HG03521 (cell line): ENCODE measurements around the gene CDKN2D.
"Not testable (repeated sequence)": the region's sequence is repeated elsewhere in the genome, so short reads cannot be mapped to it uniquely, and the experiment has no call there.

Experiments used
- ATAC-seq: cut with Tn5 transposase; IDR thresholded peaks from one replicate; pipeline ENCODE4 v1.9.1; 2021; ENCODE audit warnings: mild to moderate bottlenecking, moderate library complexity; ENCODE audit not compliant: unreplicated experiment

Gene CDKN2D

DNA sequence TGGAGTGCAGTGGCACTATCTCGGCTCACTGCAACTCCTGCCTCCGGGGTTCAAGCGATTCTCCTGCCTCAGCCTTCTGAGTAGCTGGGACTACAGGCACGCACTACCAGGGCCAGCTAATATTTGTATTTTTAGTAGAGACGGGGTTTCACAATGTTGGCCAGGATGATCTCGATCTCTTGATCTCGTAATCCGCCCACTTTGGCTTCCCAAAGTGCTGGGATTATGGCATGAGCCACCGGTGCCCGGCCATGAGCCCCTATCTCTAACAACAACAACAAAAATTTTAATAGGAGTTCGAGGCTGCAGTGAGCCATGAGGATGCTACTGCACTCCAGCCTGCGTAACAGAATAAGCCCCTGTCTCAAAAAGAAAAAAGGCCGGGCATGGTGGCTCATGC lies 13.3 kb upstream of the CDKN2D start:
- no peak for ATAC-seq

DNA sequence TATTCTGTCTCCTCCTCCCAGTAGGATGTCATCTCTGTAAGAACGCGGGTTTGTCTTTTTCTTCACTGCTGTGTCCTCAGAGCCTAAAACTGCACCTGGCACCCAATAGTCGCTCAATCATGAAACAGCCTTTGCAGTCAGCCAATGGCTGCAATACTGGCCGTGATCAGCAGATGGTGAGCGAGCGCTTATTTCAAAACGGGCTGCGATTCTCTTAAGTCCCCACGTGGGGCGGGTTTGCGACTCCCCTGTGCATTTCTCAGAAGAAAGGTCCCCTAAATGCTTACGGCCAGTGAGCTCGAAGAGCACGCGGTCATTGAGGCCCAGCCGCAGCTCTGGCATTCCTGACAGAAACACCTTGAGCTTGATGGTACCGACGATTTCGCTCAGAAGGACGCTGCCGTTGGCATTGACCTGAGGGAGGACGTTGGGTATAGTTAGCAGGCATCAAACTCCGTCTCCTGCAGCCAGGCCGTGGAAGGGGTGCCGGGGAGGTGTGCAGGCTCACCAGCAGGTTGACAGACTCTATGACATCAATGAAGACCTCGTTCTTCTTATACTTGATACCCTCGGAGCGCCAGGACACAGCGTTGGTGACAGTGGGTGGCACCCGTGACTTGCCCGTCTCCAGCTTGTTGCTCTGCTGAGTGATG lies 12.3 kb upstream of the CDKN2D start:
- no peak for ATAC-seq

DNA sequence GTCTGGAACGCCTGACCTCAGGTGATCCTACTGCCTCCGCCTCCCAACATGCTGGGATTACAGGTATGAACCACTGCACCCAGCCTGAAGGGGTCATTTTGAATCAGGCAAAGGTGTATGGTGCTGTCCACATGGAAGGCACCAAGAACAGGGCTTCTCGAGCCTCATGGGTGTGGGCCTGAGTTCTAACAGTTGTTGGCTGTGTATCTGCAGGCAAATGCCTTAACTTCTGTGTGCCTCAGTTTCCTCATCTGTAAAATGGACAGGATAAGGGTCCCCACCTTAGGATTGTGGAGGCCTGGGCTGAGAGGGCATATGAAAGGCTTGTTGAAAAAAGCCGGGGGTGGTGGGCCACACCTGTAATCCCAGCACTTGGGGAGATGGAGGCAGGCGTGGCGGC lies 9.2 kb upstream of the CDKN2D start:
- no peak for ATAC-seq

DNA sequence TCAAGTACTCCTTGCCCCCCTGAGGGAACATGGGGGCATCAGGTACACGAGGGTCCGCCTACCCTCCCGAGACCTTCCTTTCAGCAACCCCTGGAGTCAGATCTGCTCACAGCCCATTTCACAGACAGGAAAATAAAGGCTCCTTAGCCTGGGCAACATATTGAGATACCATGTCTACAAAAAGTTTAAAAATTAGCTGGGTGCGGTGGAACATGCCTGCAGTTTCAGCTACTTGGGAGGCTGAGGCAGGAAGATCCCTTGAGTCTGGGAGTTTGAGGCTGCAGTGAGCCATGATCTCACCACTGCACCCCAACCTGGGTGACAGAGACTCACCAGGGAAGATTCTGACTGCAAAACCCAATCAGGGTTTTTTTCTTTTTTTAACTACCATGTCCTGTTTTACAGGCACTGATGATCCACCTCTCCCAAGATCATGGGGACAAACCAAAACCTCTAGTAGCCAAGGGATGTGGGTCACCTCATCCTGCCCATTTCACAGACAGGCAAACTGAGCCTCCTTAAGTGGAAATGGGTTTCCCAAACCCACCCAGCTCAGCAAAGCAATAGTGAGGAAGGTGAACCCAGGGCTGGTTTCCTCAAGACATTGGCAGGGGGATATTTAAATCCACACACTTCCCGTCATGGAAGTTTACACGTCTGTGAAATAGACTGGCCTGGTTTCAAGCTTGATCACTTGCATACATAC lies 6.4 kb upstream of the CDKN2D start:
- no peak for ATAC-seq

DNA sequence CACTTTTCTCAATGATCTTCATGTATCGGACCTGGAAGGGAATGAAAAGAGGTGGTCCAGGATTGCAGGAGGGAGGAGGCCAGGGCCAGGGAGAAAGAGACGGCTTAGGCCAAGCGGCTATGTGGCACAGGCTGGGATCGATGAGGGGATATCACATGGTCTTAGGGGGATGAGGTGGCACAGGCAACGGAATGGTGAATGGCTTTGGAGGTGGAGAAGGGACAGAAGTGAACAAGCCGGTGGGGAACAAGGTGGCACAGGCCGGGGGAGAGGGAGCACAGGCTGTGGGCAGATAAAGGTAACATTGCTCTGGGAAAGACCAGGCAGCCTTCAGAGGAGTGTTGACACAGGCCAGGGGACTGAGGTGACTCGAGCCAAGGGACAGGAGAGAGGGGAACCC lies 5.7 kb upstream of the CDKN2D start:
- ATAC-seq, result no peak

DNA sequence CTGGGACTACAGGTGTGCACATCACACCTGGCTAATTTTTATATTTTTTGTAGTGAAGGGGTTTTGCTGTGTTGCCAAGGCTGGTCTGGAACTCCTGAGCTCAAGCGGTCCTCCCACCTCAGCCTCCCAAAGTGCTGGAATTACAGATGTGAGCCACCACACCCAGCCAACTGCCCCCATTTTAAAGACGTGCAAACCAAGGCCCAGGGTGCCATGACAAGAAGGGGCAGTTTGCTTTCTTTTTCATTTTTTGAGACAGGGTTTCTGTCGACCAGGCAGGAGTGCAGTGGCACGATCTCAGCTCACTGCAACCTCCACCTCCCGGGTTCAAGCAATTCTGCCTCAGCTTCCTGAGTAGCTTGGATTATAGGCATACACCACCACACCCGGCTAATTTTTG lies 5.0 kb upstream of the CDKN2D start:
- not testable (repeated sequence) for ATAC-seq

DNA sequence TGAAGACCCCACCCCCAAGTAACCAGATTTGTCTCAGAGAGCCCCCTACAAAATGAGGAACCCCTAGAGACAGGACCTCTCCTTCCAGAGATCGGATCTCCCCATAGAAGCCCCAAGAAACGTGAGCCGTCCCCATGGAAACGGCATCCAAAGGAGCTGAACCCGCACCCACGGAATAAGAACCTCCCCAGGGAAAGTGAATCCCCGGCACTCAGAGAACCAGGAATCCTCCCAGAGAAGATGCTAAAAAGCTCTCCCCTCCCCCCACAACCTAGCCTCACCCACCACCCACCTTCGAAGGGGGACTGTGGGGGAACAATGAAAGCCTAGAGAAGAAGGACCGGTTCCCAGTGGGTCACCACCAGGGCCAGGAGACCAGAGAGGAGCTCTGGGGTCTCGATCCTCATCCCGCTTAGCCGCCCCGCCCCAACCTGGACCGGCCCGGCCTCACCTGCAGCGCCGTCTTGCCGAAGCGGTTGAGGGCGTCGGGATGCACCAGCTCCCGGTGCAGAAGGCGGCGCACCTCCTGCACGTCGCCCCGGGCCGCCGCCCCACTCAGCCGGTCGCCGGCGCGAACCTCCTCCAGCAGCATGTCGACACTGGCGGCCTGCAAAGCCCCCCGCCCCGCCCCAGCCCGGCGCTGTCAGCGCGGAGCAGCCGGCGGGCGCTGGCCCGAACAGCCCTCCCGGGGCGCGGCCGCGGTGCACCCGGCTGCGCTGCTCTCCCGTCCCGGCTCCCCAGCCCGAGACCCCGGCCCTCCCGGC lies 535 bp downstream of the CDKN2D start:
- ATAC-seq, result no peak

DNA sequence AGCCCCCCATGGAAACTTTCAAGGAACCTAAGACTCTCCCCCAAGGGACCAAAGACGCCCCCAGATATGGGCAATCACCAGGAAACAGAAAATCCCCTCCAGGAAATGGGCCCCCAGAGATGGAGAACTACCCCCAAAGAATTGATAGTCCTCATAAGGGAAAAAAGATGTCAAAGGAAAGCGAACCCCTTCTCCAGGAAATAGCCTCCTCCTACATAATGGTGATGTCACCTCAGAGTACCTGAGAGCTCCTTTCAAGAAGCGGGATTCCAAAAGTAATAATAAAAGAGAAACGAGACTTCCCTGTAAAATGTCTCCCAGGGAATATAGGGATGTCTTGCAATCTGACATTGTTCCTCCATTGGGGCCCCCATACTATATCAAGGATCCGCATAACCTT lies 1.1 kb downstream of the CDKN2D start:
- ATAC-seq, result no peak

DNA sequence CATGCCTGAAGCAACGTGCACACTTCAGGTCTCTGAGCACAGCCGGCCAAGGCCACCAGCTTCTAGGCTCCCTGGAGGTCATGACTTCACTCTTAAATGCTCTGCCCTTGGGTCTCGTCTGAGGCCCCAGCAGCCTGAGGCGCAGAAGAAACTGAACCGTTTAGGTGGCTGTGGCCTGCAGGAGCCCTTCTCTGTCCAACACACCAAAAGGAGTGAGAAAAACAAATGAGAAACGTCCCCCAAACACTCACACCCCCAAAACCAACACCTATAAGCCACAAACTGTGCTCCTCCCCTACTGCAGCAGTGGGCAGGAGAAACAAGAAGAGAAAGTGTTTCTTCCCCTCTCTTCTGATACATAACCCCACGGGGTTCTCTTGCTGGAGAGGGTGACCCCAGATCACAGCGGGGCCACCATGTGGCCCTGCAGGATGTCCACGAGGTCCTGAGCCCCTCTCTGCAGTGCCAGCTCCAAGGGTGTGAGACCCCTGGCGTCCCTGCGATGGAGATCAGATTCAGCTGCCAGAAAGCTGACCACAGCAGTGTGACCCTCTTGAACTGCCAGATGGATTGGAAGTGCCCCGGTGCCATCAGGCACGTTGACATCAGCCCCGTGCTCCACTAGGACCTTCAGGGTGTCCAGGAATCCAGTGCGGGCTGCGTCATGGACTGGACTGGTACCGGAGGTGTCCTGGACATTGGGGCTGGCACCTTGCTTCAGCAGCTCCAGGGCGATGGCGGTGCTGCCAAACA lies 1.9 kb downstream of the CDKN2D start:
- no peak for ATAC-seq

DNA sequence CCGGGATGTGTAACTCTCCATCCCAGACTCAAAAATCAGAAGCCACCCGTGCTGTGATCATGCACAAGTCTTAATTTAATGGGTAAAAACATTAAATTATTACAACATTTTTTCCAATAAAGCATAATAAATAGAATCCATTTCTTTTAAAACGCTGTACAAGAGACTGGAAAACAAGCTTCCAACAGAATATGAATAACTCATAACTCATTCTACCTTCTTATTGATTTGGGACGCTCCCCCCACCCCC lies 2.4 kb downstream of the CDKN2D start:
- no peak for ATAC-seq

DNA sequence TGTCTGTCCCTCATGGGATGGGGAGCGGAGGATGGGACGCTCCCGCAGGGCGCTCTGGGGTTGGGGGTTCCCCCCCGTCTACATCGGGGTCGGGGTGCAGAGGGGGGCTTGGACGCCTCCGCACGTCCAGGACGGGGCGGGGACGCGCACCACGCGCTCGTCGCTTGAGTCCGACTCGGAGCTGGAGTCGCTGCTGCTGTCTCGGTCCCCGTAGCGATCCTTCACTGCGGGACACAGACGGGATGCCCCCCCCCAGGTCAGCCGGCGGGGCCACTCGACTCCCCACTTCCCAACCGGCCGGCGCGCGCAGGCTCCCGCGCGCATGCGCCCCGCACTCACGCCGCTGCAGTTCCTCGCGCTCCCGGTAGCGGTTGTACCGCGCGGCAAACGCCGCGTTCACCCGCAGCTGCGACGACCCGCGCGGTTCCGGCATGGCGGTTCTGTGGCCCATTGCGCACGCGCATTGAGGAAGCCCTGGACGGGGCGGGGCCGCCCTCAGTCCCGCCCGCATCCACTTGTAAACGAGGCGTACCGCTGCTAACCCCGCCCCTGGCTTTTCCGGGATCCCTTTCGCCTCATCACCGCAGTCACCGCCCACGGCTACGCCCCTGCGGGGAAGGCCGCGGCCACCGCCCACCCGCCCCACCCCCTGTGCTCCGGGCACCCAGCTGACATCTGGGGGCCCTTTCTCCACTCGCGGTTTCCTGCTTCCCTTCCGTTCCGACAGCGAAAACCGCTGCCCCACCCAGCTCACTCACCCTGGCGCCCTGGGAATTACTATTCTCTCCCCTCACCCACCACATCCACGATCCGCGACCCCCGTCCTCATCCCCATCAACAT lies 3.0 kb downstream of the CDKN2D start, which contains the start of gene KRI1:
Gene KRI1, minus strand, starts transcription at position 444 of the 841 bp plus-strand sequence. Its CDS starts 11 bp downstream, at position 433.
- peak; percentile 45 for ATAC-seq

DNA sequence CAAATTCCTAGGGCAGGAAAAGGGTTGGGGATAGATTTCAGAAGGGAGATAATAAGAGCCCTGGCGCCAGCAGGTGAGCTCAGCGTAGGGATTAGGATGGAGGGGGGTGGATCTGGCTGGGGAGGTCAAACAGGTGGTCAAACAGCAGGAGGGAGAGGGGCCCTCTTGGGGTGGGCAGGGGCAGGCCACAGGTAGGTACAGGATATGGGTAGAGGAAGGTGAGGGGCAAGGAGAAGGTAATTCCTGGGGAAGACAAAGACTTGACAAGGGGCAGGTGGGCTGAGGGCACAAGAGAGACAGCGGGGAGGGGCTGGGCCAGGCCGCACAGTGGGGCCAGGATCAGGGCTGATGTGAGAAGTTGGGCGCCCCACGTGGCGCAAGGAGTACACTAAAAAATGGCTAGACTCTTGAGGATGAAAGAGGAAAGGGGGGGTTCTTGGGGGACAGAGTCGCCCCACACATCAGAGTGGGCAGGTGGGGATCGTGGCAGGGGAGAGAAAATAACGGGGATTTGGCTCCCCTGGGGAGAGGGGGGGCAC lies 3.7 kb downstream of the CDKN2D start:
- ATAC-seq, result no peak

DNA sequence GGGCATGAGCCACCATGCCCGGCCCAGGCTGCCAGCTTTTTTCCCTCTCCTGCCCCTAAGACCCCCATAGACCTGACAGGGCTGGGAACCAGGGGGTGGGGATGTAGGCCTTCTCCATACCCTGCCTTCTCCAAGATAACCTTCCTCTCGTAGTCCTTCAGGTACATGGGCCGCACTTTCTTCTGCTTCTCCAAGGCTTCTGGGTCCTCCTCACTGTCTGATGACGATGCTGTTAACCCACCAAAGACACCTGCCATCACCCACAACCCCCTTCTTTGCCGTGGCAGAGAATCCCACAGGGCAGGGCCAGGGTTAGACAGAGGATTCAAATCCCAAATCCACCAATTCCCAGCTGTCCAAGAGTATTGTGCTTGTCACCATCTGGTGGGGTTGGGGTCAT lies 6.2 kb downstream of the CDKN2D start:
- no peak for ATAC-seq

DNA sequence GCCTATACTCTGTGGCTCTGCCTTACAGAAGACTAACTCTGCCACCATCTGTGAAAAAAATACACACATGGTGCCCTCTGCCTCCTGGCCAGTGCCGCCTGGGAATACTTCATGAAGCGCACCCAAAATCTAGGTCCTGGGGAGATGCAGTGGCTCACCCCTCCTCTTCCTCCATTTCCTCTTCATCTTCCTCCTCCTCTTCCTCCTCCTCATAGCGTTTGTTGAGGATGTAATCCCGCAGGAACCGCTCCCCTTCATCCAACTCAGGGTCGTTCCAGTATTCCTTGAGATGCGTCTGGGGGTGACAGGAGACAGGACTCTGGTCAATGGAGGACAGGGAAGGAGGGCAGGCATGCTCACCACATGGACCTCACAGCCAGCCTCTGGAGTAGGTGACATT lies 8.6 kb downstream of the CDKN2D start:
- no peak for ATAC-seq

DNA sequence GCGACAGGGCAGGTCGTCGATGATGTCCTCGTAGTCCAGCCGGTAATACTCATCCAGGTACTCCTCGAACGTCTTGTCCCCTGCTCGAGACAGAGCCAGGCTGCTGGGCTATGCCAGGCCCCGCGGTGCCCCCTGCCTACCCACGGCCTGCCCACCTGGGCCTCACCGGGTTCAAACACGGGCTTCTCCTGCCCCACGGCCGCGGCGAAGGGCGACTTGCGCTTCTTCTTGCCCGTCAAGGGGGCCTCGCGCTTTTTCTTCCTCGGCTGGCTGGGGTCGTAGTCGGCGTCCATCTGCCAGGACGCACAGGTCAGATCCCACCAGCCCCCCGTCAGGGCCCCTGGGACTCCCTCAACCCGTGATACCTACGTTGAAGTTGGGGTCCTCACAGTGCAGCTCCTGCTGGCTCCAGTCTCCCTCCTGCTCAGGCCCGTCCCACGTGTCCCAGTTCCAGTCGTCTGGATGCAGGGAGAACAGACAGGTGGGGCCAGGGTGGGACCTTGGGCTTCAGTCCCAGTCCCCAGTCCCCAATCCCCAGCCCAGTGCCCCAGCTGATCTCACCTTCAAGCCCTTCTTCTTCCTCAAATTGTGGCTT lies 11.1 kb downstream of the CDKN2D start:
- ATAC-seq, result no peak

DNA sequence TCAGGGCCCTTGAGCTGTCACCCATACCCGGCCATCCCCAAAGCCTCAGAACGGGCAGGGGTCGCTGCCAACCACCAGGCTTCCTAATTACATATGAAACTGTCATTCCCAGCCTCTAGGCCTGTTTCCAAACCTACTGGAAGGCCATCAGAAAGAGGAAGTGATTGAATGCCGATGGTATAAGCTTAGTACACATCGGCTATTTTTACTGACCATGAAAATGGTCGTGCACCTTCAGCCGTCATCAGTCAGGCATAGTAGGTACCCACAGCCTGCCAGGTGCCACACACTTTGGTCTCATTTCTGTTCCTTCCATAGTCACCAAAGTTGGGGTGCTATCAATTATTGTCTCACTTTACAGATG lies 13.2 kb downstream of the CDKN2D start:
- ATAC-seq, result no peak

DNA sequence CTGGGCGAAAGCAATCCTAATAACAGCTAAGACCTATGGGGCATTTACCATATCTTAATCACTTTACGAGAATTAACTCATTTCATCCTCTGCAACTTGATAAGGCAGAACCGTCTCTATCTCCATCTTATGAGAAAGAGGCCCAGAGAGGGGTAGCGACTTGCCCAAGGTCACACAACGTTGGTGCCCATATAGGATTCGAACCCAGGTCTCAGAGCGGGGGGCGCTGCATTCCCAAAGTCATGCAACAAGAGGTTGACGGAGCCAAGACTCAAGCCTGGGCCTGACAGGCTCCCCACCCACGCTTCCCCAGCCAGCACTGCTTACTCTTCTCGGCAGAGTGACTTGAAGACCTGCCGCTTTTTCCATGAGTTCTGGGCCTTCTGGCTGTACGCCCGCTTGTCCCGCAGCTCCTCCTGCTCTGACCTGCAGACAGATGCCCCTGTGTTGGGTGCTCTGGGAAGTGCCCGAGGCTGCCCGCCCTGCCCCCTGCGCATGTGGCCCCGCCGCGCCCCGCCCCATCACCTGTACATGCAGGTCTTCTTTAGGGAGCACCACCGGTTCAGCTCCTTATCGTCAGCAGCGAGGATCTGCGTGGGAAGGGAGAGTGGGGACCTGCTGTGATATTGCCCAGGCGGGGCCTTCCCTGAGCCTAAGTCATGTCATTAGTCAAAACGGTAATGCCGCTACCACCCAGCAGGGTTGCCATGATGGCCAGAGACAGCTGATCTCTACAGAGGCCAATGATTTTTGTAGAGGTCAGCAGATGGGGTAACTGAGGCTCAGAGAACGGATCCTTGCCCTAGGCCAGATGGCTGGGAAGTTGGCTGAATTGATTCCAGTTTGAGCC lies 13.8 kb downstream of the CDKN2D start:
- ATAC-seq, result no peak

DNA sequence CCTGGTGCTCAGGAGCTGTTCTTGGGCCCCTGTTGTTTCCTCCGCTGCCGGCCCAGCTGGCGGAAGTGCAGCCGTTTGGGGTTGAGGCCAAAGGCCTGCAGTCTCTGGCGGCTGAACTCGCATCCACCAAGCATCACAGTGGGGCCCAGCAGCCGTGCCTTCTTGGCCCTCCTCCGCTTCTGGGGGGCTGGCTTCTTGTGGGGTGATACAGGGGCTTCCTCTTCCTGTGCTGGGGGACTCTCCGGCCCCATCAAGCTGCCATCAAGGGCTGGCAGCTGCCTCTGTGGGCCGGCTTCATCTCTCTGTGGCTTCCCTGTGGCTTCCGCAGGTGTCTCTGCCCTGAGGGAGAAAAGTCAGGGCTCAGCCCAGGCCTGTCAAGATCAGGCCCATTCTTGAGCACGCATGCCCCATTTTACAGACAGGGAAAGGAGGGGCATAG lies 14.8 kb downstream of the CDKN2D start:
- ATAC-seq, result peak; percentile 72

DNA sequence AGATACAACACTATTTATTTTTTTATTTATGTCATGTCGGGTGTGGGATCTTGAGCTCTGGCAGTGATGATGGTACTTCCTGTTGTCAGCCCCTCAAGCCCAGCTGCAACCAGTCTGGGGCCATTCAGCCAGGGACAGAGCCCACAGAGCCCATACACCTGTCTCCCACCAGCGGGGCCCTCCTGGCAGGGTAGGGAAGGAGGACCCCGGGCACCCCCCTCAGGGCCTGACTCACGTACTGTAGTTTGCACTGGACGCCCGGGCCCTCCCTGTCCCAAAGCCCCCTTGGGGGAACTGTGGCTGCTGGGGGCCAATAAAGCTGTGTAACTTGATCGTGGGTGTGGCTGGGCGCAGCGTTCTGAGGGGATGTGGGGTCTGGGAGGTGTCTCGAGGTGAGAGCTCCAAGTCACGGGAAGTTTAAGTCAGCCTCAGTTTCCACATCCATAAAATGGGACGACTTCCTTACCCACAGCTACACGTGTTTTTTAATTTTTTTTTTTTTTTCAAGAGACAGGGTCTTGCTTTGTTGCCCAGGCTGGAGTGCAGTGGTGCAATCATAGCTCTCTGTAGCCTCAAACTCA lies 15.6 kb downstream of the CDKN2D start:
- no peak for ATAC-seq
